Measurements from ENCODE around the gene ITGA7.
A peak's percentile ranks its signal among the peaks of the same experiment; 100 is the strongest.

ITGA7 gene

GRCh38 chr12:55734595-55734994, 26.9 kb upstream of the ITGA7 start:
- DNase-seq: no peak

GRCh38 chr12:55733858-55734257, 26.2 kb upstream of the ITGA7 start:
- DNase-seq: no peak

- DNase-seq: no peak
These were observed 25.4 kb upstream of the ITGA7 start for GRCh38 chr12:55733021-55733555.

GRCh38 chr12:55732288-55732687, 24.6 kb upstream of the ITGA7 start:
- DNase-seq: no peak

GRCh38 chr12:55729819-55730818, 22.4 kb upstream of the ITGA7 start:
- DNase-seq: no peak

- DNase-seq: peak; percentile 52
These were observed 21.5 kb upstream of the ITGA7 start, which contains the start of gene CD63 for GRCh38 chr12:55728939-55729818. Gene CD63 (minus strand): TSS chr12:55729009. CDS start chr12:55728341, 668 bp downstream.

- DNase-seq: peak; percentile 20
These were observed 20.7 kb upstream of the ITGA7 start for GRCh38 chr12:55728186-55728938.

- no peak for DNase-seq
These were observed 20.0 kb upstream of the ITGA7 start for GRCh38 chr12:55727643-55728185.

GRCh38 chr12:55726971-55727370, 19.3 kb upstream of the ITGA7 start:
- DNase-seq: no peak

- DNase-seq: no peak
These were observed 17.9 kb upstream of the ITGA7 start for GRCh38 chr12:55725556-55725955.

- no peak for DNase-seq
These were observed 17.2 kb upstream of the ITGA7 start for GRCh38 chr12:55724940-55725309.

- no peak for DNase-seq
These were observed 16.7 kb upstream of the ITGA7 start for GRCh38 chr12:55724226-55724939.

- no peak for DNase-seq
These were observed 16.0 kb upstream of the ITGA7 start for GRCh38 chr12:55723516-55724225.

- DNase-seq: no peak
These were observed 15.2 kb upstream of the ITGA7 start for GRCh38 chr12:55722948-55723347.

GRCh38 chr12:55721601-55722213, 14.0 kb upstream of the ITGA7 start:
- no peak for DNase-seq

GRCh38 chr12:55720894-55721444, 13.3 kb upstream of the ITGA7 start:
- no peak for DNase-seq

- DNase-seq: no peak
These were observed 12.4 kb upstream of the ITGA7 start, which contains the start of gene RDH5 for GRCh38 chr12:55720071-55720564. Gene RDH5 (plus strand): TSS chr12:55720393. CDS start chr12:55721185, 792 bp downstream.

GRCh38 chr12:55719371-55719770, 11.7 kb upstream of the ITGA7 start:
- DNase-seq: no peak

- no peak for DNase-seq
These were observed 11.0 kb upstream of the ITGA7 start for GRCh38 chr12:55718624-55719275.
